OCI-M1 (cell line): Measurements from ENCODE around the gene ME1.
A peak's percentile ranks its signal among the peaks of the same experiment; 100 is the strongest.
"Not testable (repeated sequence)": the region's sequence is repeated elsewhere in the genome, so short reads cannot be mapped to it uniquely, and the experiment has no call there.

Experiments
- DNase-seq: peaks from one replicate; lab custom pipeline; 2025; lab: John Stamatoyannopoulos, UW

Gene ME1

DNA sequence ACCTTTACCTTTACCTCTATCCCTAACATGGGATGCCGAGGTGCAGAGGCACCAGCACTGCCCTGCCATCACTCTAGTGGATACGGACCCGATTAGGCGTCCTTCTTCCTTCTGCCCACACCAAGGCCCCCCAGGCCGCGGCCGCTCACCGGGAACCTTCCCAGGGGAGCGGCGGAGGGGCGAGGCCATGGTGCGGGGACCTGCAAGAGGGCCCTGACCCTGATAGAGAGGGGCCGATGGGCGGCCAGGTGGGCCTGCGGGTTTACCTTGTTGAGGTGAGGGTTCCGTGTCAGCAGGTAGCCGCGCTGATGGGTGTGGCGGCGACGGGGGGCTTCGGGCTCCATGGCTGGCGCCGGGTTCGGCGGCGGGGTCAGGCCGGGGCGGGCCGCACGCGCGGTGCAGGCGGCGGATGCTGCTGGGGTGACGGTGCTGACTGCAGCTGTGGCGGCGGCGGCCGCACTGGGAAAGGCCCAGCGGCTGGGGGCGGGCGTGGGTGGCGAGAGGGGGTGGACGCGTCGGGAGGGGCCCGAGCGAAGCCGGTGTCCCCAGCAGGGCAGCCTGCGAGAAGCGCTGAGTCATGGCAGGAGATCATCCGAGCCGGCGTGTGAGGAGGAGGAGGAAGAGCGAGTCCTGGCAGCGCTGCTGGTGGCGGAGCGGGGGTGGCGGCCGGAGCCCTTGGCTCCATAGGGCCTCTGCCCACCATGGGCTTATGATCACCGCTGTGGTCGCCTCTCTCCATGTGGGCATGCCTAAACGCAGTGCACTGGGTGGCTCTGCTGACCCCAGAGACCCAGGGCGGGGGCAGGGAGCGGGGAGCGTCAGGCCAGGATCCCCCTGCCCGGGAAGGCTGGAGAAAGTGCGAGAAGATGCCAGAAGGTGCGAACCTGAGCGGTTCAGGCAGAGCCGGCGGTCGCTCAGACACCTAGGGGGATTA lies at the start of gene ME1:
Gene ME1 (minus strand): TSS at position 441 of the 934 bp plus-strand sequence. CDS start 97 bp downstream, at position 344.
- no peak for DNase-seq

GRCh38 chr6:83480470-83480869 lies 49.6 kb upstream of the ME1 start:
- no peak for DNase-seq

DNA sequence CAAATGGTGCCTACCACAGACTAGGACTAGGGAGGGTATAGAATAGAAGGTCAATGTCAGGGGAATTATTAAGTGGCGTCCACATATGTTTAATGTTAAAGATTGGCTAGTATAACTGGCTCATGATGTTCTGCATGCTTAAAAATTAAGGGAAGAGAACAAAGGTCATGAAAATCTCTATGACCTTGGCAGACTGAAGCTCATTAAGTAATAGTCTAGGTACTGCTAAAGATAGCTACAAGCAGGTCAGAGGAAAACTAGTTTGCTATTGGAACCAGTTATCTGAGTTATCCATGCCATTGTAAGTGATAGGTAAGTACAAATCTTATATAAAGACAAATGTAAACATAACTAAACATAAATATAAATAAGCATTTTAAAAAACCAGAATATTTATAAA lies 48.5 kb upstream of the ME1 start:
- no peak for DNase-seq

DNA sequence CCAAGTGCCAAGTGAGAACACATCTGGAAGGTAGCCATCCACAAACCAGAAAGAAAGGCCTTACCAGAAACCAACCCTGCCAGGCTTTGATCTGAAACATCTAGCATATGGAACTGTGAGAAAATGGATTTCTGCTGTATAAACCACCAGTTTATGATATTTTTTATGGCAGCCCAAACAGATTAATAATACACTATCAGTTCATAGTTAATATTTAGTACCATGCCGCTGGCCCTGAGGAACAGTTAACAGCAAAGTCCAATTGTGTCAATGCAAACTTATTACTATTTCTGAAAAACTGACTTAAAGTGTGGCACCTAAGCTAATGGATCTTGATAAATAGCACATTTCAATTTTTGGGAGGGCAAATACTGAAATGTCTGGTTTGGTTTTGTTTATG lies 46.1 kb upstream of the ME1 start:
- no peak for DNase-seq

- no peak for DNase-seq
Measured at GRCh38 chr6:83474309-83474708, 43.5 kb upstream of the ME1 start.

- no peak for DNase-seq
Measured at GRCh38 chr6:83472767-83473166, 41.9 kb upstream of the ME1 start.

- DNase-seq, result no peak
Measured at GRCh38 chr6:83470587-83470986, 39.7 kb upstream of the ME1 start.

DNA sequence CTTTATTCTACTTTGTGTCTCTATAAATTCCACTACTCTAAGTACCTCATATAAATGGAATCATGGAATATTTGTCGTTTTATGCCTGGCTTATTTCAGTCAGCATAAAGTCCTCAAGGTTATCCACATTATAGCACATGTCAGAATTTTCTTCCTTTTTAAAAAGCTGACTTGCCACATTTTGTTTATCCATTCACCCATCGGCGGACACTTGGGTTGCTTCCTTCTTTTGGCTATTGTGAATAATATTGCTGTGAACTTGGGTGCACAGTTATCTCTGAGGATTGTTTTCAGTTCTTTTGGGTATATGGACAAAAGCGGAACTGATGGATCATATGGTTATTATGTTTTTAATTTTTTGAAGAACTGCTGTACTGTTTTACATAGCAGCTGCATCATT lies 39.1 kb upstream of the ME1 start:
- DNase-seq, result no peak

DNA sequence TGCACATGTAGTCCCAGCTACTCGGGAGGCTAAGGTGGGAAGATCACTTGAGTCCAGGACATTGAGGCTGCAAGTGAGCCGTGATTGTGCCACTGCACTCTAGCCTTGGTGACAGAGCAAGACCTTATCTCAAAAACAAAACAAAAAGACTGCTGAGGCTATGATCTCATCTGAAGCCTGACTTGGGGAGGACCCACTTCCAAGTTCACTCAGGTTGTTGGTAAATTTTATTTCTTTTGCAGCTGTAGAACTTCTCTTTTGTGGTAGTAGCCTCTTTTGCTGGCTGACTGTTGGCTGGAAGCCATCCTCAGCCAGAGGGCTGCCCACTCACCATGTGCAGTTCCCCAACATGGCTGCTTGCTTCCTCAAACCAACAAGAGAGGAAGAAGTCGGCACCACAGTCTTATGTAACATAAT lies 36.8 kb upstream of the ME1 start:
- peak; percentile 81 for DNase-seq

DNA sequence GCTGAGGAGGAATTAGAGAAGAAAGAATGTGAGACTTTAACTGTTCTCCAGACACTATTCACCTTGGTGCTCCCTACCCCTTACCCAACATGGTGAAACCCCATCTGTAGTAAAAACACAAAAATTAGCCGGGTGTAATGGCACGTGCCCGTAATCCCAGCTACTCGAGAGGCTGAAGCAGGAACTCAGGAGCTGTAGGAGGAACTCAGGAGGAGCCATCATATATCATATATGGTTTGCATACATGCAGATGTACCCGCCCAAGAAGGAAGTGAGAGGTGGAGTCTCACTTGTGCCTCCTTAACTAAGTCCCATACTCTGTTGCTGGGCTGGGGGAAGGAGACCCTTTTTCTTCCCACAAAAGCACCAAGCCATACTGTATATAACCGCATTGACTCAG lies 35.5 kb upstream of the ME1 start:
- DNase-seq, result no peak

DNA sequence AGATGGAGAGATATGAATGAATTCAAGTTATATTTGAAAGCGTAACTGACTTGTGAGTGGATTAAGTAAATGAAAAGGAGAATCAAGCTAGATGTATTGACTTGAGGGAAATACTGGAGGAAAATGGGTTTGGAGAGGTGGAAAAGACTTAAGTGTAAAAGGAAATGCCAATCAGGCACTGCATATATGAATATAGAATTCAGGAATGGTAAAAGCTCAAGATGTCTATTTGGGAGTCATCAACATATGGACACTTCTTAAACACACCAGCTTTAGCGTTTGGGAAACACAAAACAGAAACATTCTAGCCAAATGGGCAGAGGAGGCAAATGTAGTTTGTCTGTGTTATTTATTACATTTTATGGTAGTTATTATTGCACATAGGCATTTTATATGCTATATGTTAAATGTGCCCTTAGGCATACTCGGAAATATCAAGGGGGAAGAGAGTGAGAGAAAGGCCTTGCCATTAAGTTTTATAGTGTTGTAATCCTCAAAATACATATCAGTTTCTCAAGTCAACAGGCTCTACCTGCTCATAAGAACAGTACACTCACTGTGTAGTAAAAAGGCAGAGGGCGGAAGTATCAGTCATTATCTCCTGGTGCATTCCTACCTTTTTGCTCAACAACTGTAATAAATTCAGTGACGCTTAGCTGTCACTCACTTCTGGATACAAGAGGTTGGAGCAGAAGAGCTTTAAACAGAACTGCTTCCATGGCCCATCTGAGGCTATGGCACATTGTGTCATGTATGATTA lies 33.7 kb upstream of the ME1 start:
- no peak for DNase-seq

DNA sequence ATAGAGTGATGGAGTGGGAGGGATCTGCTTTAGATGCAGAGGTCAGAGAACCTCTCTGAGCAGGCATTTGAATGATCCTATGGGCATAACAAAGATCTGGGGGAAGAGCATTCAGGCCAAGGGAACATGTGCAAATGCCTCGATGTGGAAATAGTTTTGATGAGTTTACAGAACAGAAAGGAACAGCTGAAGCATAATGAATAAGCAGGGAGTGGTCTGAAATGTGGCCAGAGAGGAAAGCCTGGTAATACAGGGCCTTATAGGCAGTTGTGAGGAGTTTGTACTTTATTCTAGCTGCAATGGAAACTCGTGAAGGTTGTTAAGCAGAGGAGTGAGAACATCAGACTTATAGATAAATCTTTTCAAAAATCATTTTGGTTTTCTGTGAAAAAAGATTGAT lies 33.0 kb upstream of the ME1 start:
- no peak for DNase-seq

DNA sequence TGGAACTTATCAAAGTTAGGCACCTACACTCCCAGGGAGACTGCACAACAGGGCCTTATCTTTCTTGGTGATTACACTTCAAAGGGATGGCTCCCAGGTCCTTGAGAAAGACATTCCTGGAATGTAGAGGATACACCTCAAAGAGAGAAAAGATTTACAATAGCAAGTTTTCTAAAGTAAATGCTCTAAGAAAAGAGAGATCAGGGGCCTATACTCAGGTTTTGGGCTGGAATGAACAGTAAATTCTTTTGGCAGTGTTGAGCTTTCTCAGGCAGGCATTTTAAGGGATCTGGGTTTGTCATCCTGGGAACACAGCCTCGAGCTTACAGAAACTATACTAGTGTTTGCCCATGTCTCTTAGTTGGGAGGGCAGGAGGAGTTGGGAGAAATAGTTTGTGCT lies 31.7 kb upstream of the ME1 start:
- no peak for DNase-seq

DNA sequence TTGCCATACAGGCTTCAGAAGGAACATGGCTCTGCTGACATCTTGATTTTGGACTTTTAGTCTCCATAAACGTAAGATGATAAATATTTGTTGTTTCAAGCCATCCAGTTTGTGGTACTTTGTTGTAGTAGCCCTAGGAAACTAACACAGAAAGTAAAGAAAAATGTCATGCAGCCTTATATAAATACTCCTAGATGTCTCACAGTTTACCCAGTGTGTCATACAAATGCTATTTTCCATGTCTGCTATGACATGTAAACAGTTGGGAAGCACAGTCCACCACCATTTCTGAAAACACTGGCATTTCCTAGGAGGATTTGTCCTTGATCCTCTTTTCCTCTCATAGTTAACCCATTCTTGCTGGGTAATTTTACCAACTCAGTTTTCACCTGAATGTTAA lies 30.6 kb upstream of the ME1 start:
- no peak for DNase-seq

DNA sequence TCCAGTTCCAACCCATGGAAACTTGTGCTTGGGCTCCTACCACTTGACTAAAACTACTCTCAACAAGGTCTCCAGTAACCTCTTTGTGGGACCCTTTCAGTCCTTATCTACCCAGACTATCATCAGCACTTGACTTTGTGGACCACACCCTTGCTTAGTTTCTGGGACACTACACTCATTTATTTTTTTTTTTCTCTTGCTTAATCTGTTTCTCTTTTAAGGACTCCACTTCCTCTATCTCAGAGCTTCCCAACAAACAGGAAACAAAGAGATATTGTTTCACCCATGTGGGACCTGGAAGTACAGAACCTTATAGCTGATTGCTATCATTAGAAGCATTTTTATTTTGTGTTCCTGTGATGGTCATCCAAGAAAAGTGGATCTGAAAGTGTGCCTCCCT lies 28.8 kb upstream of the ME1 start:
- peak; percentile 40 for DNase-seq

GRCh38 chr6:83450015-83450414 lies 19.2 kb upstream of the ME1 start:
- DNase-seq, result not testable (repeated sequence)

GRCh38 chr6:83444086-83444699 lies 13.3 kb upstream of the ME1 start:
- DNase-seq, result not testable (repeated sequence)

- DNase-seq, result no peak
Measured at GRCh38 chr6:83443516-83443915, 12.7 kb upstream of the ME1 start.

GRCh38 chr6:83442752-83443151 lies 11.9 kb upstream of the ME1 start:
- DNase-seq, result peak; percentile 94

DNA sequence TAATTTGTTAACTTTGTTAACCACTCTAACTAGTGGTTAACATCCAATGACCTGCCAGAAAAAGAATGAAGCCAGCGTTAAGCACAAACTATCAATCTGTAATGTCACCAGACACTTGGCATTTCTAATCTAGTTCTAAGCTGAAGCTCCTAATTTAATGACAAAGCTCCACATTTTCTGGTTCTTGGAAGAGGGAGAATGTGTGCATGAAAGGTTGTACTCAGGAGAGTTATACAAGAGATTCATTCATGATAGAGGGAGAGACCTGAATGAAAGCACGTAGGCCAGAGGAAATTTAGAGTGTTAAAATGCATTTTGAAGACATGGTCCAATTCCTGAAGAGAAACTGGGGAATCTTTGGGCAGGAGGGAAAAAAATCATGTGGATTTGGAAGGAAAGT lies 8.3 kb upstream of the ME1 start:
- DNase-seq, result no peak

DNA sequence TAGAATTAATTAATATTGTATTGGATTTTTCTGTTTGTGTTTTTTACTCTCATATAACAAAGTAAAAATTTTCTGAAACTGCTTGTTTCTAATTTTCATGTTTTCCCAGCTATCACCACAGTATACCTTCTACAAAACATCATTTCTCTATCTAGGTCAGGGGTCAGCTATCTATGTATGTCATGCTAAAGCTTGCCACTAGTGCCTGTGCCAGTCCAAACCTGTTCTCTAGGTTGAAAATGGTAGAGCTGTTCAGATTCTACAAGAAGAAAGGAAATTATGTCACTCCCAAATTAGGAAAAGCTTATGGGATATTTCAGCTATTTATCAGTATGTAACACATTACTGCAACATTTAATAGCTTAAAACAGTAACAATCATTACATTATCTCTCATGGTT lies 5.8 kb upstream of the ME1 start:
- DNase-seq, result no peak

GRCh38 chr6:83433177-83433576 lies 2.3 kb upstream of the ME1 start:
- no peak for DNase-seq

- DNase-seq, result no peak
Measured at GRCh38 chr6:83432636-83433035, 1.8 kb upstream of the ME1 start.
